CD4-positive, alpha-beta T cell (primary cell): ENCODE measurements around the gene GLP2R. TPM values are rescaled to one million over a fixed set of nuclear protein-coding genes. Genes with fewer than 3 reads are reported as not detected.

Source experiments
- ATAC-seq: fragments of 200-7000 bp; cut with Tn5 transposase; one replicate; pipeline ENCODE4 v1.10.0; 2022; ENCODE audit warnings: mild to moderate bottlenecking; ENCODE audit not compliant: poor library complexity
- CTCF ChIA-PET: fragments of 350-600 bp; sonication (Branson Sonifier 250); formaldehyde crosslinking; loops from one replicate; lab custom pipeline; 2021; ENCODE audit warnings: antibody characterized with exemption, inconsistent platforms; lab: Charles Lee
- POLR2A ChIA-PET: fragments of 350-600 bp; sonication (Branson Sonifier 250); formaldehyde crosslinking; loops from one replicate; lab custom pipeline; 2021; ENCODE audit warnings: antibody characterized with exemption, inconsistent platforms; lab: Charles Lee
- DNase-seq, 14 experiments: peaks; one replicate each; pipeline ENCODE4 v3.0.0-alpha.2; 2013 to 2020; ENCODE audit warnings: mixed read lengths in 2 of 14
- H3K27ac ChIP-seq, 2 donors: one replicate each; pipeline versions ENCODE4 v1.5.1 to v1.7.0; 2013; ENCODE audit warnings: low read length in 2 of 2, low read depth in 1 of 2, mild to moderate bottlenecking in 1 of 2
- H3K27me3 ChIP-seq, 2 experiments: 1 replicate in 1 of 2; 2 replicates in 1 of 2; pipeline versions ENCODE4 v1.6.1 to v1.7.0; 2013; ENCODE audit warnings: low read length in 2 of 2, control low read depth in 1 of 2, mild to moderate bottlenecking in 1 of 2, moderate library complexity in 1 of 2; ENCODE audit not compliant: insufficient read depth in 2 of 2, control insufficient read depth in 1 of 2
- H3K36me3 ChIP-seq: one replicate; pipeline ENCODE4 v1.6.1; 2013; ENCODE audit warnings: low read length, control low read depth; ENCODE audit not compliant: insufficient read depth
- H3K4me1 ChIP-seq: one replicate; pipeline ENCODE4 v1.6.1; 2013; ENCODE audit warnings: low read length, control low read depth; ENCODE audit not compliant: insufficient read depth
- H3K4me3 ChIP-seq: one replicate; pipeline ENCODE4 v1.5.1; 2013; ENCODE audit warnings: mild to moderate bottlenecking, low read length, moderate library complexity
- H3K9me3 ChIP-seq, 2 experiments: 1 replicate in 1 of 2; 2 replicates in 1 of 2; pipeline versions ENCODE4 v1.6.1 to v1.7.0; 2013; ENCODE audit warnings: low read length in 2 of 2, mild to moderate bottlenecking in 2 of 2, control low read depth in 1 of 2, moderate library complexity in 1 of 2; ENCODE audit not compliant: control insufficient read depth in 1 of 2, insufficient read depth in 1 of 2
- H3K27ac Mint-ChIP-seq: one replicate; pipeline ENCODE4 v1.8.0; 2020; ENCODE audit warnings: mixed read lengths
- H3K27me3 Mint-ChIP-seq: one replicate; pipeline ENCODE4 v1.8.0; 2021; ENCODE audit warnings: mixed read lengths
- H3K36me3 Mint-ChIP-seq: one replicate; pipeline ENCODE4 v1.8.0; 2021; ENCODE audit warnings: low read depth, mixed read lengths
- H3K4me1 Mint-ChIP-seq: one replicate; pipeline ENCODE4 v1.8.0; 2021; ENCODE audit warnings: low read depth, mixed read lengths
- H3K4me3 Mint-ChIP-seq: one replicate; pipeline ENCODE4 v1.8.0; 2020; ENCODE audit warnings: mild to moderate bottlenecking, mixed read lengths
- H3K9me3 Mint-ChIP-seq: one replicate; pipeline ENCODE4 v1.8.0; 2020; ENCODE audit warnings: mixed read lengths
- intact Hi-C, 2 experiments: fragments of 100-400 bp; cut with DNase I in 1 of 2; cut with micrococcal nuclease in 1 of 2; formaldehyde crosslinking; loops; one replicate each; pipeline versions ENCODE4 v1.15.1 to v1.9.0; 2023 to 2025; cut with DNase I, micrococcal nuclease
- total RNA-seq, 174 experiments: library from RNA in 2 of 174; stranded (reverse) in 2 of 174; gene quantifications; one replicate each; pipeline ENCODE4 v1.2.3 and lab custom pipeline; 2021 to 2026
- TF ChIP-seq, protein P1 (sequence below): fragments of 200-600 bp; IDR thresholded peaks from one replicate; pipeline ENCODE4 v1.8.0; 2022; ENCODE audit warnings: antibody characterized with exemption, mild to moderate bottlenecking

Gene GLP2R
- total RNA-seq, 2 experiments from 2014 or later, result not detected

DNA sequence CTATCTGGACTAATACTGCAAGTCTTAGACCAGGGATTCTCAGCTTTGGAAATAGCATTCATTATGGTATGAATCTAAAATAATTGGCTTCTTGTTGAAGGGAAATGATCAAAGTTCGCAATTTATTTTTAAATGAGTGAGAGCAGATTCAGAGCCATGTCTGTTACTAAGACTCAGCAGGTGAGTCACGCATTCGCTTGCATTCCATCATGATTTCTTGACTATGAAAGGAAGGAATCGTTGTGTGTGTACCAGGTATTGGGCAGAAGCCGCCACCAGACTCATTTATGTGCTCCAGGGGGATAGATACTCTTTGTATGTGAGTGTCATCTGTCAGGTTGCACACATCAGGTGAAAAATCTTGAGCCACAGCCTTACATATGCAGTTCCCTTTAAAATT is 14.6 kb upstream of the GLP2R start:
- TF ChIP-seq, protein P1, sequence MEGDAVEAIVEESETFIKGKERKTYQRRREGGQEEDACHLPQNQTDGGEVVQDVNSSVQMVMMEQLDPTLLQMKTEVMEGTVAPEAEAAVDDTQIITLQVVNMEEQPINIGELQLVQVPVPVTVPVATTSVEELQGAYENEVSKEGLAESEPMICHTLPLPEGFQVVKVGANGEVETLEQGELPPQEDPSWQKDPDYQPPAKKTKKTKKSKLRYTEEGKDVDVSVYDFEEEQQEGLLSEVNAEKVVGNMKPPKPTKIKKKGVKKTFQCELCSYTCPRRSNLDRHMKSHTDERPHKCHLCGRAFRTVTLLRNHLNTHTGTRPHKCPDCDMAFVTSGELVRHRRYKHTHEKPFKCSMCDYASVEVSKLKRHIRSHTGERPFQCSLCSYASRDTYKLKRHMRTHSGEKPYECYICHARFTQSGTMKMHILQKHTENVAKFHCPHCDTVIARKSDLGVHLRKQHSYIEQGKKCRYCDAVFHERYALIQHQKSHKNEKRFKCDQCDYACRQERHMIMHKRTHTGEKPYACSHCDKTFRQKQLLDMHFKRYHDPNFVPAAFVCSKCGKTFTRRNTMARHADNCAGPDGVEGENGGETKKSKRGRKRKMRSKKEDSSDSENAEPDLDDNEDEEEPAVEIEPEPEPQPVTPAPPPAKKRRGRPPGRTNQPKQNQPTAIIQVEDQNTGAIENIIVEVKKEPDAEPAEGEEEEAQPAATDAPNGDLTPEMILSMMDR, result no peak
- no peaks in the 10 kb centered on the region for H3K27me3 Mint-ChIP-seq
- no peak overlapping the region for H3K27ac Mint-ChIP-seq
- peaks cover 0 to 8% of the 10 kb centered on the region in 2 experiments for H3K9me3 ChIP-seq
- intact Hi-C loops, result no loop called here
- ChIA-PET CTCF (no interaction called here), POLR2A (no interaction called here)
- no peak overlapping the region for H3K4me3 Mint-ChIP-seq
- no peaks in the 10 kb centered on the region for H3K36me3 ChIP-seq
- no peaks in the 10 kb centered on the region for H3K9me3 Mint-ChIP-seq
- H3K36me3 Mint-ChIP-seq, result no peaks in the 10 kb centered on the region
- no peaks in the 10 kb centered on the region for H3K4me1 Mint-ChIP-seq
- ATAC-seq (no peak), DNase-seq (no peak)
- H3K4me1 ChIP-seq, result no peaks in the 10 kb centered on the region
- no peak overlapping the region for H3K27ac ChIP-seq
- H3K27me3 ChIP-seq, result no peaks in the 10 kb centered on the region
- H3K4me3 ChIP-seq, result no peak overlapping the region

DNA sequence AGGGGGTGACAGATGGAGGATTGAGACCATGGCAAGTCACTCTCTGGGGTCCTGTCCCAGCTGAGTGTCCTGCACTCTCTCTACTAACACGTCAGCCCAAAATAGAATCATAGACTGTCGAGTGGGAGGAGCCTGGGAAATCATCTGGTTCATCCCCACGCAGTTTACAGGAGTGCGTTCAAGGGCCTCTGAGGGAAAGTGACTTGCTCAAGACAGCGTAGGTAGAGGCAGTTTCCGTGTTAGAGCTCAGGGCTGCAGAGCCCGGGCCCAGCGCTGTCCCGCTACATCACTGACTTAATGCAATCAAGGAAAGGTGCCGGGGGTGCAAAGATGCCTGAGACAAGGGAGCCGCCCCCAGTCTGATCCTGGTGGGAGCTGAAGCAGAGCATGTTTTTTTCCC is 14.2 kb upstream of the GLP2R start:
- H3K27ac ChIP-seq, result no peak overlapping the region
- ATAC-seq, result no peak
- H3K27me3 ChIP-seq, result no peaks in the 10 kb centered on the region
- H3K9me3 ChIP-seq, result peaks cover 0 to 8% of the 10 kb centered on the region in 2 experiments
- Mint-ChIP-seq H3K9me3 (no peaks in the 10 kb centered on the region), H3K36me3 (no peaks in the 10 kb centered on the region), H3K4me1 (no peaks in the 10 kb centered on the region), H3K27me3 (no peaks in the 10 kb centered on the region), H3K4me3 (no peak overlapping the region), H3K27ac (no peak overlapping the region)
- TF ChIP-seq, protein P1, result no peak
- intact Hi-C loops, result no loop called here
- H3K36me3 ChIP-seq, result no peaks in the 10 kb centered on the region
- ChIA-PET POLR2A (no interaction called here), CTCF (no interaction called here)
- no peak overlapping the region for H3K4me3 ChIP-seq
- no peak for DNase-seq
- H3K4me1 ChIP-seq, result no peaks in the 10 kb centered on the region

DNA sequence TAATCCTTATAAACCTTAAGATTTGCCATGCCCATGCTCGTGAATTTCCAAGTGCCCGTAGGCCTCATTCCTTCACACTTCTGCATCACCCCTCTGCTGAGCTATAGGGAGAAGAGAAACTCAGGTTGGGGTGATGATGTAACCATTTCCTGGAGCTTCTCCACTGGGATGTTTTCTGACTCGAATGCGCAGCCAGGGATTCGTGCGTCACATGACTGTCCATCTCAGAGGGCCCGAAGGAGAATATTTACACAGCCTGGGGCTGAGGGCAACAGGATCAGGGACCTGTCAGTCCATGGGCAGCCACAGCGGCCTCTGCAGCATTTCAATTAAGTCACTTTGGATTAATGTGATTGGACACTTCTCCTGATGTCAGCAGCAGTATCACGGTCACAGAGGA is 12.6 kb upstream of the GLP2R start:
- Mint-ChIP-seq H3K27ac (no peak overlapping the region), H3K4me3 (no peak overlapping the region), H3K4me1 (no peaks in the 10 kb centered on the region), H3K9me3 (no peaks in the 10 kb centered on the region), H3K27me3 (no peaks in the 10 kb centered on the region), H3K36me3 (no peaks in the 10 kb centered on the region)
- CTCF ChIA-PET, result no interaction called here
- intact Hi-C loops, result no loop called here
- POLR2A ChIA-PET, result no interaction called here
- no peak for ATAC-seq
- Histone ChIP-seq H3K4me3 (no peak overlapping the region), H3K9me3 (peaks cover 0 to 8% of the 10 kb centered on the region in 2 experiments), H3K36me3 (no peaks in the 10 kb centered on the region), H3K27me3 (no peaks in the 10 kb centered on the region), H3K27ac (no peak overlapping the region), H3K4me1 (no peaks in the 10 kb centered on the region)
- TF ChIP-seq, protein P1, result no peak
- no peak for DNase-seq
